ENCODE measurements around the gene ZPR1.
"Not testable (repeated sequence)": the region's sequence is repeated elsewhere in the genome, so short reads cannot be mapped to it uniquely, and the experiment has no call there.

Gene ZPR1

GRCh38 chr11:116775975-116776374 lies 11.8 kb downstream of the ZPR1 start:
- Mint-ChIP-seq H3K4me3 (no peak overlapping the region), H3K27ac (no peak overlapping the region), H3K4me1 (ENCODE audit: low read depth) (peaks cover 39% of the 10 kb centered on the region), H3K36me3 (ENCODE audit: low read depth) (peaks cover 61% of the 10 kb centered on the region), H3K9me3 (no peaks in the 10 kb centered on the region), H3K27me3 (no peaks in the 10 kb centered on the region)
- intact Hi-C loops (cut with micrococcal nuclease), result no loop called here

- Mint-ChIP-seq H3K36me3 (ENCODE audit: low read depth) (peaks cover 49% of the 10 kb centered on the region), H3K4me3 (no peak overlapping the region), H3K9me3 (no peaks in the 10 kb centered on the region), H3K4me1 (ENCODE audit: low read depth) (peaks cover 53% of the 10 kb centered on the region), H3K27ac (peak overlapping the region; percentile 38), H3K27me3 (no peaks in the 10 kb centered on the region)
- intact Hi-C loops (cut with micrococcal nuclease), result no loop called here
These were observed 13.2 kb downstream of the ZPR1 start for GRCh38 chr11:116774661-116775060.

DNA sequence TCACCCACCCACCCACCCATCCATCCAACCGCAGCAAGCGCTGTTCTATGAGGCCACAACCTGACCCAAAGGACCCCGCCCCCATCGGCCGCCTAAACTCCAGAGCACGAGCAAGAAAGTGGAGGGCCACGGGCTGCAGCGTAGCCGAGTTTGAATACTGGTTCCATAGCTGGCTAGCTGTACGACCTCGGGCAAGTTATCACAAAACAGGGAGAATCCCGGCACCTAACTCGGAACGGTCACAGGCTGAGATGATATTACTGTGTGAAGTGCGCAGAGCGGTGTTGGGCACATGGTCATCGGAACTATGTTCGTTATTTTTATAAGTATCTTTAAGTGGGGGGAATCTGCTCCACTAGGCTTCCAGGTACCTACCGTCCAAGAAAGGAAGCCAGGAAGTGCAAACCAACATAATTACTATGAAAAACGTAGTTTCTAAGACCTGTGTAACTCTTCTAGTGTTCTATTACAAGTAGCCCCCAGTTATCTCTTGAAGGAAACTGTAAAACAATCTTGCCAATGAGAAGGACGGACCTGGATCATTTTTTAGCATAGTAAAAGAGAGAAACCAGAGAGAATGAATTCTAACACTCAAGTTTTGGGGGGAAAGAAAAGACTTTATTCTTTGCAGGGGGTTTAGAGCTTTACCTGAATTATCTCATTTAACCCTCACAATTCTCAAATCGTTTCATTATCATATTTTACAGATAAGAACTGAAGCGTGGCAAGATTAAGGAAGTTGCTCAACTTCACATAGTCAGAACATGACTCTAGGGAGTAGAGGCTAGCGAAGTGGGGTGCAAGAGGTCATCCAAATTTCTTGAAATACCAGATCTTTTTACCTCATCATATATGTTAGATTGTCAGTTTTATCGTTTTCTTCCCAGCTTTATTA lies 14.4 kb downstream of the ZPR1 start:
- H3K4me1 Mint-ChIP-seq (ENCODE audit: low read depth), result peaks cover 59% of the 10 kb centered on the region
- intact Hi-C loops (cut with micrococcal nuclease), result loop anchor here (1.0 kb wide), 1 partner anchor 15 kb away; the partner anchor contains the start of gene ZPR1
- peaks cover 49% of the 10 kb centered on the region for H3K36me3 Mint-ChIP-seq (ENCODE audit: low read depth)
- no peaks in the 10 kb centered on the region for H3K27me3 Mint-ChIP-seq
- H3K4me3 Mint-ChIP-seq, result peak overlapping the region; percentile 99
- peak overlapping the region; percentile 97 for H3K27ac Mint-ChIP-seq
- no peaks in the 10 kb centered on the region for H3K9me3 Mint-ChIP-seq

DNA sequence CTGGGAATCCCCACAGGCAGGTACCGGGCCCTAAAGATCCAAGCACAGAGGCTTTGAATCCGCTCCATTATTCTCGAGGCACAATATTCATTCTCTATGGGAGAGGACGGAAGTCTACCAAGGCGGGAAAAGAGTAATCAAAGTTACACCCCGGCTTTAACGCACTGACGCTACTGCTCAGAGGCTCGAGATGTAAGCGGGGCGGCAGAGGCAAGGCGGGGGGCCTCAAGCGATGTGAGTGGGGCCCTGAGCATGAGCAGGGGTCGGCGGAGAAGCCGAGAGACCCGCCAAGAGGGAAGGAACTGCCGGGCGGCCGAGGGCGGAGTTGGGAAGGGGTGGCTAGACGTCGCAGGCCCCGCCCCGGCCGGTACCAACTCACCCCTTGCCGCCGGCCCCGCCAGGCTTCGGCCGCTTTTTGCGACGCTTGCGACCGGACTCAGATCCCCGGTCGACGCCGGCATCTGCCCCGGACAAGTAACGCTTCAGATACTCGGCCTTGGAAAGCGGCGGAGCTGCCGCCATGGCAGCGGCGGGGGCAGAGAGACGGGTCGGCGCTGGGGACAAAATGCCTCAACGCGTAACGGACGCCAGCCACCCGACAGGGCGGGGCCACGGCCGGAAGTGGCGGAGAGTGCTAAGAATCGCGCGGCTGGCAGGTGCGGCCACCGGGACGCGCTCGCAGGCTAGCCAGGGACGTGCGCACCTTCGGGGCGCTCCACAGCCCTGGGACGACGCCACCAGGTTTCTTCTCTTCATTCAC lies 15.2 kb downstream of the ZPR1 start, which contains the start of gene BUD13:
Gene BUD13 (minus strand): TSS at position 545 of the 760 bp plus-strand sequence. CDS start 23 bp downstream, at position 522.
- H3K4me3 Mint-ChIP-seq, result peak within 1 kb of the TSS; percentile 99
- H3K27me3 Mint-ChIP-seq, result no peaks in the 10 kb centered on the region
- peak within 1 kb of the TSS; percentile 97 for H3K27ac Mint-ChIP-seq
- intact Hi-C loops (cut with micrococcal nuclease), result loop anchor here (1.0 kb wide), 1 partner anchor 16 kb away; the partner anchor contains the start of gene ZPR1
- no peaks in the 10 kb centered on the region for H3K9me3 Mint-ChIP-seq
- H3K36me3 Mint-ChIP-seq (ENCODE audit: low read depth), result peaks cover 43% of the 10 kb centered on the region
- peaks cover 54% of the 10 kb centered on the region for H3K4me1 Mint-ChIP-seq (ENCODE audit: low read depth)

DNA sequence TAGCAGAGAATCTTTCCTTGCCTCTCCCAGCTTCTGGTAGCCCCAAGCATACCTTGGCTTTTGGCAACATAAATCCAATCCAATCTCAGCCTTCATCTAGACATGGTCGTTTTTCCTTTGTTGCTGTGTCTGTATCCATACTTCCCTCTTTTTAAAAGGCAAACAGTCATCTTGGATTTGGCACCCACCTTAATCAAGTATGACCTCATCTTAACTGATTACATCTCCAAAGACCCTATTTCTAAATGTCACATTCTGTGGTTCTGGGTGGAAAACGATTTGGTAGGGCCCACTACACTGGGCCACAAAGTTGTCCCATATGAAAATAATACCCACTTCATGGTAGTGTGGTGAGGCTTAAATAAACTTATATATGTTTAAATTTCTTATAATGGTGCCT lies 15.9 kb downstream of the ZPR1 start:
- peak overlapping the region; percentile 97 for H3K27ac Mint-ChIP-seq
- peaks cover 43% of the 10 kb centered on the region for H3K36me3 Mint-ChIP-seq (ENCODE audit: low read depth)
- intact Hi-C loops (cut with micrococcal nuclease), result no loop called here
- H3K4me3 Mint-ChIP-seq, result peak overlapping the region; percentile 99
- H3K9me3 Mint-ChIP-seq, result no peaks in the 10 kb centered on the region
- H3K27me3 Mint-ChIP-seq, result no peaks in the 10 kb centered on the region
- peaks cover 51% of the 10 kb centered on the region for H3K4me1 Mint-ChIP-seq (ENCODE audit: low read depth)

- Mint-ChIP-seq H3K9me3 (no peaks in the 10 kb centered on the region), H3K27me3 (no peaks in the 10 kb centered on the region), H3K4me3 (no peak overlapping the region), H3K36me3 (ENCODE audit: low read depth) (peaks cover 81% of the 10 kb centered on the region), H3K27ac (no peak overlapping the region), H3K4me1 (ENCODE audit: low read depth) (peaks cover 8% of the 10 kb centered on the region)
- intact Hi-C loops (cut with micrococcal nuclease), result no loop called here
These were observed 25.7 kb downstream of the ZPR1 start for GRCh38 chr11:116762132-116762531.

- H3K27ac Mint-ChIP-seq; intact Hi-C loops (cut with micrococcal nuclease); H3K4me1 Mint-ChIP-seq (ENCODE audit: low read depth); H3K27me3 Mint-ChIP-seq; H3K4me3 Mint-ChIP-seq; H3K9me3 Mint-ChIP-seq: not testable (repeated sequence)
- H3K36me3 Mint-ChIP-seq (ENCODE audit: low read depth), result peaks cover 73% of the 10 kb centered on the region
These were observed 31.8 kb downstream of the ZPR1 start for GRCh38 chr11:116756044-116756443.

- H3K4me1 Mint-ChIP-seq (ENCODE audit: low read depth), result peaks cover 5% of the 10 kb centered on the region
- H3K9me3 Mint-ChIP-seq, result no peaks in the 10 kb centered on the region
- H3K27me3 Mint-ChIP-seq, result no peaks in the 10 kb centered on the region
- peaks cover 21% of the 10 kb centered on the region for H3K36me3 Mint-ChIP-seq (ENCODE audit: low read depth)
- intact Hi-C loops (cut with micrococcal nuclease), result no loop called here
- H3K4me3 Mint-ChIP-seq, result no peak overlapping the region
- H3K27ac Mint-ChIP-seq, result no peak overlapping the region
These were observed 37.6 kb downstream of the ZPR1 start for GRCh38 chr11:116750070-116750718.

DNA sequence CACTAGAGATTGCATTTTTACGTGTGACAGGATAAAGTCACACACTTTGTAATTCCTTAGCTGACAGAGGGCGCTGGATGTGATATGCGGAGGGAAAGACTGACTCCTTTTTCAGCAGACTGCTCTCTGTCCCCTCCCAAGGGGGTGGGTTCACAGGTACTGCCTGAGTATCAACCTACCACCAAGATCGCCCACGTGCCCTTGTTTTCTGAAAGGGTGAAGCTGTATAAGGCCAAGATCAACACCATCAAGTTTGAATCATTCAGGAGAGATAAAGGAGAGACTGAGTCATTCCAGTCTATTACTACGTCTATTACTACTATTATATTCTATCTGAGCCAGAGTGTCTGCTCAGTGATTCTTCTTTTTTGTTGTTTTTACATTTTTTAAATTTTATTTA lies 45.7 kb downstream of the ZPR1 start:
- Mint-ChIP-seq H3K36me3 (ENCODE audit: low read depth) (peaks cover 12% of the 10 kb centered on the region), H3K4me1 (ENCODE audit: low read depth) (peaks cover 17% of the 10 kb centered on the region), H3K9me3 (no peaks in the 10 kb centered on the region), H3K27ac (no peak overlapping the region), H3K27me3 (no peaks in the 10 kb centered on the region), H3K4me3 (no peak overlapping the region)
- intact Hi-C loops (cut with micrococcal nuclease), result no loop called here

DNA sequence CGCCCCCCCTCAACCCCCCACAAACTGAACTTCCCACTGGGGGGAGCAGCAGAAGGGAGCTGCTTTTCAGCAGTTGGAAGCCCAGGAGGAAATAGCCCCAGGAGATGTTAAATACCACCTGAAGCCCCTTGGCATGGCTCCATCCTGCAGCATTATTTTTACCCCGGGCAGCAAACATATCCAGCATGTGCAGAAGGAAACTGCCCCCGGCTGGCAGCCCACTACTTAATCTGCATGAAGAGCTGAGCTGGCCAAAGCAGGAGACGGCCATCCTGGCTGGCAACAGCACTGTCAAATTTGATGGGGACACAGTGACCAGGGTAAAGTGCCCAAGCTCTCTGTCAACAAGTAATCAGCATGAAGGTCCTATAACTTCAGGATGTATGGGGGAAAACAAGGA lies 47.1 kb downstream of the ZPR1 start:
- peaks cover 17% of the 10 kb centered on the region for H3K4me1 Mint-ChIP-seq (ENCODE audit: low read depth)
- no peak overlapping the region for H3K27ac Mint-ChIP-seq
- H3K36me3 Mint-ChIP-seq (ENCODE audit: low read depth), result peaks cover 6% of the 10 kb centered on the region
- no peaks in the 10 kb centered on the region for H3K27me3 Mint-ChIP-seq
- H3K9me3 Mint-ChIP-seq, result no peaks in the 10 kb centered on the region
- intact Hi-C loops (cut with micrococcal nuclease), result no loop called here
- H3K4me3 Mint-ChIP-seq, result no peak overlapping the region

DNA sequence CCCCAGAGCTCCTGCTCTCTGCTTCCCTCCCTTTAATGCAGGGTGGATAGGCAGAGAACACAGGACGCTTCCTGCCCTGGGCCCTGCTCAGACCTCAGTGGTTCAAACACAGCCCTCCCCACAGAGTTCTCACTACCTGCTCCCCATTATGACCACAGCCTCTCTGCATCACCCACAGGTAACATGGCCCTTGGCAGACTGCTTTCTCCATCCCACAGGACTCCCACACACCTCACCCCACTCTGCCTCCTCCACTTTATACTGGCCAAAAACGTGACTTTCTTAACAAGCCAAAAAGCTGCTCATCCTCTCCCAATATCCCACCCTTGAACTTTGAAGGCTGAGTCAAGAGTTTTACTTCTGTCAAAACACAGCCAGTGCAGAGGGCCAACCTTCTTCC lies 48.8 kb downstream of the ZPR1 start:
- H3K36me3 Mint-ChIP-seq (ENCODE audit: low read depth), result peaks cover 6% of the 10 kb centered on the region
- H3K27me3 Mint-ChIP-seq, result no peaks in the 10 kb centered on the region
- H3K27ac Mint-ChIP-seq, result peak overlapping the region; percentile 24
- intact Hi-C loops (cut with micrococcal nuclease), result no loop called here
- H3K4me3 Mint-ChIP-seq, result no peak overlapping the region
- no peaks in the 10 kb centered on the region for H3K9me3 Mint-ChIP-seq
- H3K4me1 Mint-ChIP-seq (ENCODE audit: low read depth), result peaks cover 21% of the 10 kb centered on the region

GRCh38 chr11:116736763-116737162 lies 51.1 kb downstream of the ZPR1 start:
- no peak overlapping the region for H3K4me3 Mint-ChIP-seq
- no peak overlapping the region for H3K27ac Mint-ChIP-seq
- no peaks in the 10 kb centered on the region for H3K9me3 Mint-ChIP-seq
- H3K36me3 Mint-ChIP-seq (ENCODE audit: low read depth), result peaks cover 5% of the 10 kb centered on the region
- intact Hi-C loops (cut with micrococcal nuclease), result no loop called here
- peaks cover 38% of the 10 kb centered on the region for H3K4me1 Mint-ChIP-seq (ENCODE audit: low read depth)
- H3K27me3 Mint-ChIP-seq, result peaks cover 7% of the 10 kb centered on the region

GRCh38 chr11:116733969-116734508 lies 53.8 kb downstream of the ZPR1 start:
- no peaks in the 10 kb centered on the region for H3K36me3 Mint-ChIP-seq (ENCODE audit: low read depth)
- H3K27me3 Mint-ChIP-seq, result peaks cover 13% of the 10 kb centered on the region
- peak overlapping the region; percentile 16 for H3K27ac Mint-ChIP-seq
- intact Hi-C loops (cut with micrococcal nuclease), result loop anchor here (5.0 kb wide), 1 partner anchor 373 kb away; no protein-coding TSS in a partner anchor
- H3K4me3 Mint-ChIP-seq, result no peak overlapping the region
- H3K4me1 Mint-ChIP-seq (ENCODE audit: low read depth), result peaks cover 25% of the 10 kb centered on the region
- H3K9me3 Mint-ChIP-seq, result no peaks in the 10 kb centered on the region

Data from dendritic cell treated with granulocyte-macrophage colony-stimulating factor and Interleukin-4, amounts not matched to agents 40 ng/mL and 50 ng/mL, for 4 days (primary cell).